Gastroesophageal sphincter (tissue), 2 donors: ENCODE measurements around the gene EEF1AKMT1.

Source experiments
- EP300 ChIP-seq: sonication (generic); formaldehyde crosslinking; IDR thresholded peaks from one replicate; pipeline ENCODE4 v1.6.1; 2017; ENCODE audit warnings: antibody characterized with exemption, mild to moderate bottlenecking
- POLR2A ChIP-seq, 2 donors: fragments of 450-650 bp; IDR thresholded peaks; one replicate each; pipeline ENCODE4 v1.6.1; 2017; ENCODE audit warnings: antibody characterized with exemption in 2 of 2, mild to moderate bottlenecking in 2 of 2, moderate library complexity in 1 of 2
- POLR2AphosphoS5 ChIP-seq: sonication (generic); formaldehyde crosslinking; IDR thresholded peaks from one replicate; pipeline ENCODE4 v1.6.1; 2017; ENCODE audit warnings: antibody characterized with exemption

GRCh38 chr13:20679879-20680278, 93.9 kb downstream of the EEF1AKMT1 start:
- TF ChIP-seq EP300 (no peak), POLR2AphosphoS5 (no peak), POLR2A (IDR thresholded peaks at IDR 0.05) (no peak)
